ENCODE data around the gene SLC38A1. TPM values are rescaled to one million over a fixed set of nuclear protein-coding genes. Genes with fewer than 3 reads are reported as not detected.

The SLC38A1 gene
- total and polyA plus RNA-seq, 8 donors = 23.6 to 67.5 (median 29.2) TPM

GRCh38 chr12:46267575-46267824 lies 1.3 kb downstream of the SLC38A1 start:
- no peaks in the 10 kb centered on the region for H3K36me3 ChIP-seq
- intact Hi-C loops (cut with DNase I) = no loop called here
- peak; percentile 4 for ATAC-seq

DNA sequence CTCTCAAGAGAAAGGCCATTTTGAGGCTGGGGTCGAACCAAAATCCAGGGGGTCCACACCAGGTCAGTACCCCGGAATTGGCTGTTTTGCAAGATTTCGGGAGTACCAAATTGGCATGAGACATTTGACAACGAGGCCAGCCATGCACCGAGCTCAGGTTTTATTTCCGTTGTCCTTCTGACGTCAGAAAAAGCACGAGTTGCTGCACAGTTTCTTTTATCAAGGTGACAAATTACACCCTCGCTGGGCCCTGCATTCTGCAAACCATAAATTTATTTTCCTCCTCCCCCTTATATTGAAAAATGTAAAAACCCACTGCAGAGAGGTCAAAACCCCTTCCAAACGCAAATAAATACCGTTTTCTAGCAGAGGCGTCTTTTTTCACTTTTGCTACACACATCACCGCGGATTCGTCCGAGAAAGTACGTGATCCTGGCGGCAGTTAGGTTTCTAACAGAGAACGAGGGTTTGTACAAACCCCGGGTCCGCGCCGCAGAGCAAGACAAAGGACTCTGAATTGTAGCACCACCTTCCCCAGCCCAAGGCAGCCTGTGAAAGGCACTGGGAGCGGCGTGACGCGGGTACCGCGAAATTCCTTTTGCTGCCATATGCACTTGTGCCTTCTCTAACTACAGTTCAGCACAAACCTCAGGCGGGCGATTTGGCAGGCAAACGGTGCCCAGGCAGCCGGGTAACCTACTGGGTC lies 1.8 kb downstream of the SLC38A1 start:
- H3K36me3 ChIP-seq = no peaks in the 10 kb centered on the region

More at GRCh38 chr12:46267575-46267824, 1.3 kb downstream of the SLC38A1 start:
- Histone ChIP-seq H3K4me1 (peaks cover 7 to 53% of the 10 kb centered on the region in 2 donors), H3K4me3 (peak overlapping the region; percentile 52 to 56), H3K27me3 (peaks cover 22 to 45% of the 10 kb centered on the region in 2 donors), H3K27ac (peak overlapping the region; percentile 84 to 88), H3K9me3 (no peaks in the 10 kb centered on the region)
- TF ChIP-seq, protein P1, sequence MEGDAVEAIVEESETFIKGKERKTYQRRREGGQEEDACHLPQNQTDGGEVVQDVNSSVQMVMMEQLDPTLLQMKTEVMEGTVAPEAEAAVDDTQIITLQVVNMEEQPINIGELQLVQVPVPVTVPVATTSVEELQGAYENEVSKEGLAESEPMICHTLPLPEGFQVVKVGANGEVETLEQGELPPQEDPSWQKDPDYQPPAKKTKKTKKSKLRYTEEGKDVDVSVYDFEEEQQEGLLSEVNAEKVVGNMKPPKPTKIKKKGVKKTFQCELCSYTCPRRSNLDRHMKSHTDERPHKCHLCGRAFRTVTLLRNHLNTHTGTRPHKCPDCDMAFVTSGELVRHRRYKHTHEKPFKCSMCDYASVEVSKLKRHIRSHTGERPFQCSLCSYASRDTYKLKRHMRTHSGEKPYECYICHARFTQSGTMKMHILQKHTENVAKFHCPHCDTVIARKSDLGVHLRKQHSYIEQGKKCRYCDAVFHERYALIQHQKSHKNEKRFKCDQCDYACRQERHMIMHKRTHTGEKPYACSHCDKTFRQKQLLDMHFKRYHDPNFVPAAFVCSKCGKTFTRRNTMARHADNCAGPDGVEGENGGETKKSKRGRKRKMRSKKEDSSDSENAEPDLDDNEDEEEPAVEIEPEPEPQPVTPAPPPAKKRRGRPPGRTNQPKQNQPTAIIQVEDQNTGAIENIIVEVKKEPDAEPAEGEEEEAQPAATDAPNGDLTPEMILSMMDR (IDR thresholded peaks at IDR 0.05) = no peak
- DNase-seq = peak in 2 of 4 donors; percentile 10 to 13

GRCh38 chr12:46266382-46266791 lies 2.5 kb downstream of the SLC38A1 start:
- TF ChIP-seq, protein P1 (IDR thresholded peaks at IDR 0.05) = no peak
- Histone ChIP-seq H3K4me1 (peaks cover 9 to 58% of the 10 kb centered on the region in 2 donors), H3K27me3 (peaks cover 22 to 45% of the 10 kb centered on the region in 2 donors), H3K27ac (peak overlapping the region in 1 of 2 donors; percentile 88), H3K36me3 (no peaks in the 10 kb centered on the region), H3K9me3 (no peaks in the 10 kb centered on the region), H3K4me3 (peak overlapping the region; percentile 52 to 56)
- ATAC-seq (no peak), DNase-seq (peak in 1 of 4 donors; percentile 16)
- intact Hi-C loops (cut with DNase I) = no loop called here

More for the DNA sequence above, 1.8 kb downstream of the SLC38A1 start:
- ATAC-seq = peak; percentile 37
- H3K4me1 ChIP-seq = peaks cover 7 to 53% of the 10 kb centered on the region in 2 donors
- peak overlapping the region; percentile 52 to 56 for H3K4me3 ChIP-seq
- TF ChIP-seq, protein P1 (IDR thresholded peaks at IDR 0.05) = no peak
- intact Hi-C loops (cut with DNase I) = no loop called here
- peak overlapping the region; percentile 84 to 88 for H3K27ac ChIP-seq
- H3K27me3 ChIP-seq = peaks cover 22 to 45% of the 10 kb centered on the region in 2 donors
- peak; percentile 34 to 88 (median 58) for DNase-seq
- no peaks in the 10 kb centered on the region for H3K9me3 ChIP-seq

DNA sequence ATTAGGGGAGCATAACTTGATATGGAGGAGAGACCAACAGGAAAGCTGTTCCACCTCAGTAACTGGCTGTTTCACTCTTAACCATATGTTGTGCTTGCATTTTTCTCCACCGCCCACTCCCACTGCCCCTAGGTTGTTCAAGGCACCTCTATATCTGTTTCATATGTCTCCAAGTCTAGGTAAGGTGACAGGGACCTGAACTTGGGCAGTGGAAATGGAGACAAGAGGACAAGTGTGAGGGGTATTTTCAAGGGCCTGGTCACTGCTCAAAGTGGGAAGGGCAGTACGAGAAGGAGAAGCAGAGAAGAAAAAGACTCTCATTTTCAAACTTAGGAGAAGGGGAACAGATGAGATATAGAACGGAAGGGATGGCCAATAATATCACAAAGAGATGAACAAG lies 3.1 kb downstream of the SLC38A1 start:
- TF ChIP-seq, protein P1 (IDR thresholded peaks at IDR 0.05) = no peak
- Histone ChIP-seq H3K4me1 (peaks cover 15 to 63% of the 10 kb centered on the region in 2 donors), H3K36me3 (no peaks in the 10 kb centered on the region), H3K9me3 (no peaks in the 10 kb centered on the region), H3K27me3 (peaks cover 22 to 45% of the 10 kb centered on the region in 2 donors), H3K27ac (no peak overlapping the region), H3K4me3 (no peak overlapping the region)
- intact Hi-C loops (cut with DNase I) = no loop called here
- ATAC-seq = no peak
- no peak for DNase-seq

- TF ChIP-seq, protein P1 (IDR thresholded peaks at IDR 0.05) = no peak
- H3K36me3 ChIP-seq = no peaks in the 10 kb centered on the region
- H3K27me3 ChIP-seq = peaks cover 22 to 43% of the 10 kb centered on the region in 2 donors
- no peak overlapping the region for H3K27ac ChIP-seq
- no peaks in the 10 kb centered on the region for H3K9me3 ChIP-seq
- intact Hi-C loops (cut with DNase I) = no loop called here
- peaks cover 18 to 69% of the 10 kb centered on the region in 2 donors for H3K4me1 ChIP-seq
- no peak for DNase-seq
- ATAC-seq = no peak
- H3K4me3 ChIP-seq = no peak overlapping the region
Observed at GRCh38 chr12:46265102-46265501, 3.7 kb downstream of the SLC38A1 start.
